Effector memory CD8-positive, alpha-beta T cell (primary cell): ENCODE measurements around the gene PSPC1.

ENCODE experiments used
- ATAC-seq: fragments of 150-1000 bp; cut with Tn5 transposase; replicated peaks from 2 replicates; pipeline ENCODE4 v1.10.0; 2021; ENCODE audit warnings: mild to moderate bottlenecking, moderate library complexity
- DNase-seq, 3 experiments: peaks; one replicate each; pipeline ENCODE4 v3.0.0; 2021
- H3K27ac Mint-ChIP-seq, 2 donors: one replicate each; pipeline ENCODE4 v1.8.0; 2022; ENCODE audit warnings: mild to moderate bottlenecking in 2 of 2, mixed read lengths in 2 of 2, moderate library complexity in 2 of 2
- H3K27me3 Mint-ChIP-seq, 2 donors: one replicate each; pipeline ENCODE4 v1.8.0; 2022; ENCODE audit warnings: mixed read lengths in 2 of 2
- H3K36me3 Mint-ChIP-seq: one replicate; pipeline ENCODE4 v1.8.0; 2022; ENCODE audit warnings: mild to moderate bottlenecking, moderate library complexity, mixed read lengths; ENCODE audit not compliant: insufficient read depth
- H3K4me1 Mint-ChIP-seq, 2 donors: one replicate each; pipeline ENCODE4 v1.8.0; 2022; ENCODE audit warnings: low read depth in 2 of 2, mixed read lengths in 2 of 2
- H3K4me3 Mint-ChIP-seq, 2 donors: one replicate each; pipeline ENCODE4 v1.8.0; 2022; ENCODE audit warnings: mild to moderate bottlenecking in 2 of 2, mixed read lengths in 2 of 2, moderate library complexity in 2 of 2
- H3K9me3 Mint-ChIP-seq, 2 donors: one replicate each; pipeline ENCODE4 v1.8.0; 2022; ENCODE audit warnings: mixed read lengths in 2 of 2

The PSPC1 gene

GRCh38 chr13:19680751-19681150 is 102.0 kb downstream of the PSPC1 start:
- Mint-ChIP-seq H3K27ac (peak overlapping the region; percentile 17 to 78), H3K4me3 (no peak overlapping the region), H3K36me3 (peaks cover 22% of the 10 kb centered on the region), H3K4me1 (peaks cover 4 to 20% of the 10 kb centered on the region in 2 donors), H3K9me3 (no peaks in the 10 kb centered on the region), H3K27me3 (no peaks in the 10 kb centered on the region)
- no peak for DNase-seq
- ATAC-seq, result no peak

GRCh38 chr13:19676168-19676567 is 106.6 kb downstream of the PSPC1 start:
- Mint-ChIP-seq H3K9me3 (no peaks in the 10 kb centered on the region), H3K36me3 (peaks cover 61% of the 10 kb centered on the region), H3K27ac (peak overlapping the region in 1 of 2 donors; percentile 2), H3K27me3 (no peaks in the 10 kb centered on the region), H3K4me3 (no peak overlapping the region), H3K4me1 (peaks cover 0 to 4% of the 10 kb centered on the region in 2 donors)
- ATAC-seq (no peak), DNase-seq (no peak)

- H3K36me3 Mint-ChIP-seq, result peaks cover 73% of the 10 kb centered on the region
- H3K27ac Mint-ChIP-seq, result peak overlapping the region; percentile 7 to 35
- DNase-seq (no peak), ATAC-seq (no peak)
- H3K4me3 Mint-ChIP-seq, result no peak overlapping the region
- peaks cover 0 to 4% of the 10 kb centered on the region in 2 donors for H3K4me1 Mint-ChIP-seq
- no peaks in the 10 kb centered on the region for H3K27me3 Mint-ChIP-seq
- no peaks in the 10 kb centered on the region for H3K9me3 Mint-ChIP-seq
These were observed 107.8 kb downstream of the PSPC1 start for GRCh38 chr13:19674898-19675297.

GRCh38 chr13:19673473-19674430 is 109.0 kb downstream of the PSPC1 start:
- DNase-seq, result no peak
- Mint-ChIP-seq H3K27ac (peak overlapping the region; percentile 22 to 23), H3K36me3 (peaks cover 84% of the 10 kb centered on the region), H3K4me1 (peaks cover 0 to 4% of the 10 kb centered on the region in 2 donors), H3K9me3 (no peaks in the 10 kb centered on the region), H3K27me3 (no peaks in the 10 kb centered on the region), H3K4me3 (no peak overlapping the region)
- no peak for ATAC-seq

- DNase-seq (no peak), ATAC-seq (no peak)
- Mint-ChIP-seq H3K27ac (peak overlapping the region; percentile 22 to 59), H3K27me3 (no peaks in the 10 kb centered on the region), H3K4me3 (no peak overlapping the region), H3K36me3 (peaks cover 87% of the 10 kb centered on the region), H3K9me3 (no peaks in the 10 kb centered on the region), H3K4me1 (peaks cover 0 to 4% of the 10 kb centered on the region in 2 donors)
These were observed 109.8 kb downstream of the PSPC1 start for GRCh38 chr13:19672990-19673389.

GRCh38 chr13:19670147-19670546 is 112.6 kb downstream of the PSPC1 start:
- no peak for ATAC-seq
- H3K27me3 Mint-ChIP-seq, result no peaks in the 10 kb centered on the region
- H3K27ac Mint-ChIP-seq, result no peak overlapping the region
- peaks cover 90% of the 10 kb centered on the region for H3K36me3 Mint-ChIP-seq
- no peak for DNase-seq
- H3K4me1 Mint-ChIP-seq, result peaks cover 3 to 7% of the 10 kb centered on the region in 2 donors
- H3K9me3 Mint-ChIP-seq, result no peaks in the 10 kb centered on the region
- no peak overlapping the region for H3K4me3 Mint-ChIP-seq

DNA sequence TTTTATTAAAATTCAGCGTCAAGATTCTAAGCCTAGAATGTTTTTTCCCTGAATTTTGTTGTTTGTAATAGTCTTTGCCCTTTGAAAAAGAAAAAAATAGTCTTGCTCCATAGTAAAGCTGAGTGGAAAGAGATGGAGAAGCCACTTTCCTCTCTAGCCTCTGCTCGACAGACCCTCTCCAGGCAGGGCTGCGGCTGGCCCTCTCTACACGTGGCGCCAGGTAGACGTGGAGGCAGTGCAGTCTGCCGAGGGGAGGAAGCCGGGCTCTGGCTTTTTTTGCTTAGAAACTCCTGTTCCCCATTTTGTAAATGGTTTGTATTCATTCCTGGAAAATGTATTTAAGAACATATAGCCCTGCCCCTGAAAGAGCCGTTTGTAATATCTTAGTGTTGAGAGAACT is 114.0 kb downstream of the PSPC1 start:
- Mint-ChIP-seq H3K36me3 (peaks cover 77% of the 10 kb centered on the region), H3K27ac (peak overlapping the region in 1 of 2 donors; percentile 38), H3K4me1 (peaks cover 7 to 16% of the 10 kb centered on the region in 2 donors), H3K4me3 (no peak overlapping the region), H3K27me3 (no peaks in the 10 kb centered on the region), H3K9me3 (no peaks in the 10 kb centered on the region)
- DNase-seq, result no peak
- ATAC-seq, result no peak

- peaks cover 79% of the 10 kb centered on the region for H3K36me3 Mint-ChIP-seq
- no peaks in the 10 kb centered on the region for H3K9me3 Mint-ChIP-seq
- peak overlapping the region; percentile 62 to 78 for H3K27ac Mint-ChIP-seq
- no peak overlapping the region for H3K4me3 Mint-ChIP-seq
- H3K4me1 Mint-ChIP-seq, result peaks cover 7 to 11% of the 10 kb centered on the region in 2 donors
- ATAC-seq (no peak), DNase-seq (no peak)
- no peaks in the 10 kb centered on the region for H3K27me3 Mint-ChIP-seq
These were observed 117.3 kb downstream of the PSPC1 start for GRCh38 chr13:19665427-19665859.

GRCh38 chr13:19664481-19665230 is 118.1 kb downstream of the PSPC1 start:
- Mint-ChIP-seq H3K27ac (peak overlapping the region; percentile 62 to 78), H3K27me3 (no peaks in the 10 kb centered on the region), H3K4me3 (no peak overlapping the region), H3K4me1 (peaks cover 7 to 11% of the 10 kb centered on the region in 2 donors), H3K9me3 (no peaks in the 10 kb centered on the region), H3K36me3 (peaks cover 79% of the 10 kb centered on the region)
- no peak for ATAC-seq
- DNase-seq, result no peak

DNA sequence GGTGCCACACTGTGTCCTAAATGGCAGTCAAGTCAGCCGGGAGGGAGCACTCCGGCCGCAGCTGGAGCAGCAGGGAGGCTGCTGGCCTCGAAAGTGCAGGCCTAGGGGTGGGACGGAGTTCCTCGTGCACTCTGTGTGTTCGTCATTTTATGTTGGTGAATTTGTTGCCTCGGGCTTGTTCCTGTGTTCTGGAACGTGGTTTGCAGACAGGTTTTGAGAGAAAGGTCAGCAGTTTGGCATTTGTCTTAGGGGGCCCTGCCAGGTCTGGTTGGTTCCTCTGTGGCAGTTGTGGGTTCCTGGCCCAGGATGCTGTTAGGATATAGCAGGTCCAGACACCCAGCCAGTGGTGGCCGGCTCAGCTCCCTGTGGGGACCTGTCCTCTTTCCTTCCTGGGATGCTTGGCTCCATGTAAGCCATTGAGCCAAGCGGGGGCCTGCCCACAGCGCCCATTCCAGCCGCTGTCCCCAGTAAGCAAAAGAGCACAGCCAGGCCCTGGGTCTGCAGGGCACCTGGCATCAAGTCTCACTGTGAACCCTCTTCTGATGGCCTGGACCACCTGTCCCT is 119.2 kb downstream of the PSPC1 start:
- ATAC-seq (no peak), DNase-seq (no peak)
- no peak overlapping the region for H3K4me3 Mint-ChIP-seq
- H3K27ac Mint-ChIP-seq, result peak overlapping the region; percentile 62 to 78
- no peaks in the 10 kb centered on the region for H3K27me3 Mint-ChIP-seq
- no peaks in the 10 kb centered on the region for H3K9me3 Mint-ChIP-seq
- H3K36me3 Mint-ChIP-seq, result peaks cover 78% of the 10 kb centered on the region
- H3K4me1 Mint-ChIP-seq, result peaks cover 7 to 11% of the 10 kb centered on the region in 2 donors

GRCh38 chr13:19661561-19661960 is 121.2 kb downstream of the PSPC1 start:
- DNase-seq (no peak), ATAC-seq (no peak)
- Mint-ChIP-seq H3K4me1 (peaks cover 7 to 11% of the 10 kb centered on the region in 2 donors), H3K9me3 (no peaks in the 10 kb centered on the region), H3K4me3 (no peak overlapping the region), H3K27ac (peak overlapping the region in 1 of 2 donors; percentile 29), H3K36me3 (peaks cover 60% of the 10 kb centered on the region), H3K27me3 (no peaks in the 10 kb centered on the region)

DNA sequence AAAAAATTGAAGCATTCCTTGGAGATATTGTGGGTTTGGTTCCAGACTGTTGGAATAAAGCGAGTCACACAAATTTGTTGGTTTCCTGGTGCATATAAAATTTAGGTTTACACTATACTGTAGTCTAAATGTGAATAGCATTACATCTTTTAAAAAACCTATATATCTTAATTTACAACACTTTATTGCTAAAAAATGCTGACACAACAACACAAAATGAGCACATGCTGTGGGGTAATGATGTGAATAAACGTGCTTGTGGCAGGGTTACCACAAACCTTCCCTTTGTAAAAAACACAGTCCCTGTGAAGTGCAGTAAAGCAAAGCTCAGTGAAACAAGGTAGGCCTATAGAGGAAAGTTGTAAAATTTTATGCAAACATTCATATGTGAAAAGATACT is 121.6 kb downstream of the PSPC1 start:
- Mint-ChIP-seq H3K36me3 (peaks cover 55% of the 10 kb centered on the region), H3K4me1 (peaks cover 7 to 11% of the 10 kb centered on the region in 2 donors), H3K27me3 (no peaks in the 10 kb centered on the region), H3K27ac (peak overlapping the region in 1 of 2 donors; percentile 9), H3K4me3 (no peak overlapping the region), H3K9me3 (no peaks in the 10 kb centered on the region)
- DNase-seq (no peak), ATAC-seq (no peak)

DNA sequence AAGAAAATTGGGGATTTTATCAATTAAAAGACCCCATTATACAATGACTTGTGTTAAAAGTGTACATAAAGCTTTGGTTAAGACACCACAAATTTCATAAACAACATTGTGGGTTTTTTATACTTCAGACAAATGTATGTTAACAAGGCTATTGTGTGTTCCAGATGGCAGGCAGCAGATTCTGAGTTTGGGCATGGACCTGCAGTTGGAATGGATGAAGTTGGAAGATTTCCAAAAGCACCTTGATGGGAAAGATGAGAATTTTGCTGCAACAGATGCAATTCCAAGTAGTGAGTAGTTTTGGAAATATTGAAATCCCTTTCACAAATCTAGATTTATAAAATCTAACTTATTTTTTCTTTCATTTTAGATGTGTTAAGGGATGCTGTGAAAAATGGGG is 123.9 kb downstream of the PSPC1 start:
- DNase-seq (no peak), ATAC-seq (no peak)
- H3K4me3 Mint-ChIP-seq, result no peak overlapping the region
- no peaks in the 10 kb centered on the region for H3K9me3 Mint-ChIP-seq
- H3K27ac Mint-ChIP-seq, result peak overlapping the region in 1 of 2 donors; percentile 20
- H3K4me1 Mint-ChIP-seq, result no peaks in the 10 kb centered on the region
- peaks cover 71% of the 10 kb centered on the region for H3K36me3 Mint-ChIP-seq
- no peaks in the 10 kb centered on the region for H3K27me3 Mint-ChIP-seq
